Measurements from ENCODE around the gene SLIT3. TPM values are rescaled to one million over a fixed set of nuclear protein-coding genes. Genes with fewer than 3 reads are reported as not detected.

Gene SLIT3
- total RNA-seq, 1 experiment from 2014 or later: 2.0 TPM

GRCh38 chr5:168614661-168615060 is 686.3 kb downstream of the SLIT3 start:
- Histone ChIP-seq H3K4me3 (no peak overlapping the region), H3K27me3 (no peaks in the 10 kb centered on the region), H3K36me3 (no peaks in the 10 kb centered on the region), H3K4me1 (peaks cover 2% of the 10 kb centered on the region; the same call in 1 of the 2 replicates), H3K9me3 (replicated peaks) (no peaks in the 10 kb centered on the region), H3K27ac (no peak overlapping the region)
- DNase-seq: no peak

GRCh38 chr5:168613996-168614395 is 686.9 kb downstream of the SLIT3 start:
- Histone ChIP-seq H3K9me3 (replicated peaks) (no peaks in the 10 kb centered on the region), H3K4me1 (peaks cover 2% of the 10 kb centered on the region; the same call in 1 of the 2 replicates), H3K27ac (no peak overlapping the region)

DNA sequence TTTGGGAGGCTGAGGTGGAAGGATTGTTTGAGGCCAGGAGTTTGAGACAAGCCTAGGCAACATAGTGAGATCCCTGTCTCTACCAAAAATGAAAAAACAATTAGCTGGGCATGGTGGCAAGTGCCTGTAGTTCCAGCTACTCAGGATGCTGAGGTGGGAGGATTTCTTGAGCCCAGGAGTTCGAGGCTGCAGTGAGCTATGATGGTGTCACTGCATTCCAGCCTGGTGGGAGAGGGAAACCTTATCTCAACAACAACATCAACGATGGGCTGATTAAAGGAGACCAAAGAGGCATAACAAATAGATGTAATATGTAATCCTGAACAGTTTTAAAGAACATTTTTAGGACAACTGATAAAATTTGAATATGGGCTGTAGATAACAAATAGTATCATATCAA is 687.5 kb downstream of the SLIT3 start:
- H3K27ac ChIP-seq: no peak overlapping the region

More at GRCh38 chr5:168613996-168614395, 686.9 kb downstream of the SLIT3 start:
- DNase-seq: no peak
- Histone ChIP-seq H3K4me3 (no peak overlapping the region), H3K36me3 (no peaks in the 10 kb centered on the region), H3K27me3 (no peaks in the 10 kb centered on the region)

GRCh38 chr5:168612996-168613395 is 687.9 kb downstream of the SLIT3 start:
- H3K4me1 ChIP-seq: peaks cover 2% of the 10 kb centered on the region; the same call in 1 of the 2 replicates

More for the DNA sequence above, 687.5 kb downstream of the SLIT3 start:
- H3K27me3 ChIP-seq: 0 out of 2 replicates have a peak, but pooled peaks cover 4% of the 10 kb centered on the region
- no peaks in the 10 kb centered on the region for H3K36me3 ChIP-seq
- no peak overlapping the region for H3K4me3 ChIP-seq
- H3K4me1 ChIP-seq: peaks cover 2% of the 10 kb centered on the region; the same call in 1 of the 2 replicates
- DNase-seq: no peak
- H3K9me3 ChIP-seq (replicated peaks): no peaks in the 10 kb centered on the region

GRCh38 chr5:168612123-168612522 is 688.8 kb downstream of the SLIT3 start:
- H3K36me3 ChIP-seq: no peaks in the 10 kb centered on the region
- H3K4me3 ChIP-seq: no peak overlapping the region
- no peaks in the 10 kb centered on the region for H3K9me3 ChIP-seq (replicated peaks)
- peaks cover 2% of the 10 kb centered on the region; the same call in 1 of the 2 replicates for H3K4me1 ChIP-seq
- H3K27ac ChIP-seq: no peak overlapping the region
- 0 out of 2 replicates have a peak, but pooled peaks cover 5% of the 10 kb centered on the region for H3K27me3 ChIP-seq
- DNase-seq: no peak

More at GRCh38 chr5:168612996-168613395, 687.9 kb downstream of the SLIT3 start:
- Histone ChIP-seq H3K9me3 (replicated peaks) (no peaks in the 10 kb centered on the region), H3K36me3 (no peaks in the 10 kb centered on the region), H3K4me3 (no peak overlapping the region), H3K27me3 (0 out of 2 replicates have a peak, but pooled peaks cover 5% of the 10 kb centered on the region), H3K27ac (no peak overlapping the region)
- no peak for DNase-seq
